HG02981 (cell line): ENCODE measurements around the gene ZNF227.
A peak's percentile ranks its signal among the peaks of the same experiment; 100 is the strongest.
"Not testable (repeated sequence)": the region's sequence is repeated elsewhere in the genome, so short reads cannot be mapped to it uniquely, and the experiment has no call there.

Experiments
- ATAC-seq: cut with Tn5 transposase; IDR thresholded peaks from one replicate; pipeline ENCODE4 v1.9.1; 2021; ENCODE audit warnings: mild to moderate bottlenecking, moderate library complexity; ENCODE audit not compliant: unreplicated experiment

ZNF227 gene

DNA sequence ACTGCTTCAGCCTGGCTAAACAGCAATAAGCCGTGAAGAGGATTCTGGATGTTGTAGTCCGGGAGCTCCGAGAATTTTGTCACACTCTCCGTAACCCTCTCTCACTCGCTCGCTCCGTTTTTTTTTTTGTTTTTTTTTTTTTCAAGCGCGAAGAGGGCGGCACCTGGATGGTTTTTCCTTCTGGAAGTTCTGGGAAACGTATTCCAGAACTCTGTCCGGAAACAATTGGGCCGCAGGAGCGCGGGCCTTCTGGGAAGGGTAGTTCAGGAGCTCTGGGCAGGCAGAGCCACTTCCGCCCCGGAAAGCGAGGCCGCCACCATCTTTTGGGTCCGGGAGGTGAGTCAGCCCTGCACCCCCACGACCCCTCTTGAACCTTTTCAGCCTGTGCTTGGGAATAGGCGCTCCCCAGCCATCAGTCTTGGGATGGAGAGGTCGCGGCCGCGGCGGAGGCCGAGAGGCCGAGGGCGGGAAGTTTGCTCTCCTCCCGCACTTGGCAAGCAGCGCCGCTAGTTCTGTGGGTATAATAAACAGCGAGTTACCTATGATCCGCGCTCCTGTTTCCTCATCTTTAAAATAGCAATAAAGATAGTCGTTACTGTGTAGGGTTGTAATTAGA, at the start of gene ZNF227:
ZNF227 (plus strand) TSS at position 283 of the 616 bp plus-strand sequence. CDS start 5,261 bp downstream, outside the sequence.
- ATAC-seq = peak; percentile 70

DNA sequence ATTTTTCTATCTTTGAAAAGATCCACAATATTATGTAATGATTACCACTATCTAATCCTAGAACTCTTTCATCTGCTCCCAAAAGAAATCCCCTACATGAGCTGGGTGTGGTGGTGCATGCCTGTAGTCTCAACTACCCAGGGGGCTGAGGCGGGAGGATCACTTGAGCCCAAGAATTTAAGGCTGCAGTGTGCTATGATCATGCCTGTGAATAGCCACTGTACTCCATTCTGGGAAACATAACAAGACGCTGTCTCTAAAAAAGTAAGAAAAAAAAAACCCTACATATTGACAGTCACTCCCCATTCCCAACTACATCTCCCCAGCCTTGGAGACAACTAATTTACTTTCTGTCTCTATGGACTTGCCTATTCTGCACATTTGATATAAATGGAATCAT, 48.5 kb upstream of the ZNF227 start:
- no peak for ATAC-seq

DNA sequence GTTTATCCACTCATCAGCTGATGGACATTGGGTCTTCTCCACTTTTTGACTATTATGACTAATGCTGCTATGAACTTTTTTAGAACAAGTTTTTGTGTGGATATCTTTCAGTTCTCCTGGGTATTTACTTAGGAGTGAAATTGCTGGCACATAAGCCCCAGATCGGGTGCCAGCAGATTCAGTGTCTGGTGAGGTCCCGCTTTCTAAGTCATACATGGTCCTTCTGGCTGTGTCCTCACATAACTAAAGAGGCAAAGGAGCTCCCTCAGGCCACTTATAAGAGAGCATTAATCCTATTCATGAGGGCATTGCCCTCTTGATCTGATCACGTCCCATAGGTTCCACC, 48.0 kb upstream of the ZNF227 start:
- no peak for ATAC-seq

DNA sequence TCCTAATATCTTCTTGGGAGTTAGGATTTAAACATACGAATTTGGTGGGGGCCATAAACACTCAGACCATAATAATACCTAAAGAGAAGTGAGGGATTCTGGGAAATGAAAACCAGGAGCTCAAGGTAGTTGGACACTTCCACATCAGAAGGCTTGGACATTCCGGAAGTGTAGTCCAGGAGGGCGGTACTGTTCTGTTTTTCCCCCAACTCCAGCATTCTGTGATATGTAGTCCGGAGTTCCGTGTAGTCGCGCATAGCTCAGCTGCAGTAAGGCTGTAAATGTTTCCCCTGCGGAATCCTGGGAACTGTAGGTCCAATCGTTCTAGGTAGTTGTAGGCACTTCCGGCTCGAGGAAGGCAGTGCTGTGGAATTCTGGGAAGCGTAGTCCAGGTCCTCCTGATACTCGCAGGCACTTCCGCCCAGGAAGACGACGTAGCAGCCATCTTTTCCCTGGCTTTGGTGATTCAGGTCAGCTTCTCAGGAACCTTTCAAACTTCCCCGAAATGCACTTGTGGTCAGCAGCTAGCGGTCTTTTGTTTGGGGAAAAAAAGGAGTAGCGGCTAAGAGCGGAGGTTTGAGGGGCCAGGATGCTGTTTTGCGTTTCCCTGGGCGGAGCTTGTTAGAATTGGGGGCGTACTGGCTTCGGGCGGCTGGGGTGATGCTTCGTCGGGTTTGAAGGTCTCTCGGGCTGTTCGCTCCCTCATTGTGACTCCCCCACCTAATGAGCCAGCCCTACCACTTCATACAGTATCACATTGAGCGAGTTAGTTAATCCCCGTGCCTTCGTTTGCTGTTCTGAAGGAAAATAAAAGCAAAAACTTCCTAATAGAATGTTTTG, 47.4 kb upstream of the ZNF227 start, which contains the start of gene ZNF226:
ZNF226 (plus strand) TSS at position 428 of the 840 bp plus-strand sequence. CDS start 4,981 bp downstream, outside the sequence.
- peak; percentile 75 for ATAC-seq

DNA sequence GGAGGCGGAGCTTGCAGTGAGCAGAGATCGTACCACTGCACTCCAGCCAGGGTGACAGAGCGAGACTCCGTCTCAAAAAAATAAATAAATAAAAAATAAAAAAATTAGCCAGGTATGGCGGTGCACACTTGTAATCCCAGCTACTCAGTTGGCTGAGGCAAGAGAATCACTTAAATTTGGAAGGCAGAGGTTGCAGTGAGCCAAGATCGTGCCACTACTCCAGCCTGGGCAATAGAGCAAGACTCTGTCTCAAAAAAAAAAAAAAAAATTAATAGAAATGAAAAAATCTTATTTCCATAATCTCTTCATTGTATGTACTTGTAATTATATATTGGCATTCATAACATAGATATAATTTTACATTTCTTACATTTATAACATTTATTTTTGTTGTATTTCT, 41.7 kb upstream of the ZNF227 start:
- ATAC-seq = not testable (repeated sequence)

DNA sequence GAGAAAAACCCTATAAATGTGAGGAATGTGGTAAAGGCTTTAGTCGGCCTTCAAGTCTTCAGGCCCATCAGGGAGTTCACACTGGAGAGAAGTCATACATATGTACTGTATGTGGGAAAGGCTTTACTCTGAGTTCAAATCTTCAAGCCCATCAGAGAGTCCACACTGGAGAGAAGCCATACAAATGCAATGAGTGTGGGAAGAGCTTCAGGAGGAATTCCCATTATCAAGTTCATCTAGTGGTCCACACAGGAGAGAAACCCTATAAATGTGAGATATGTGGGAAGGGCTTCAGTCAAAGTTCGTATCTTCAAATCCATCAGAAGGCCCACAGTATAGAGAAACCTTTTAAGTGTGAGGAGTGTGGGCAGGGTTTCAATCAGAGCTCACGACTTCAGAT, 35.7 kb upstream of the ZNF227 start:
- ATAC-seq = no peak

DNA sequence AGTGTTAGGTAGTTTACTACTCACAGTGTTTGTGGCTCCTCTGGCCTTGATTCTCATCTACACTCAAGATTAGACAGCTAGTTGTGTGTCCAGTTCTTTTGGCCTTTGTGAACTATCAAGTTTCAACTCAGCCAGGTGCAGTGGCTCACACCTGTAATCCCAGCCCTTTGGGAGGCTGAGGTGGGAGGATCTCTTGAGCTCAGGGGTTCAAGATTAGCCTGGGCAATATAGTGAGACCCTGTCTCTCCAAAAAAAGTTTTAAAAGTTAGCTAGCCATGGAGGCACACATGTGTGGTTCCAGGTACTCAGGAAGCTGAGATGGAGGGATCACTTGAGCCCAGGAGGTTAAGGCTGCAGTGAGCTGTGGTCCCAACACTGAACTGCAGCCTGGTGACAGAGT, 31.4 kb upstream of the ZNF227 start:
- ATAC-seq = no peak

DNA sequence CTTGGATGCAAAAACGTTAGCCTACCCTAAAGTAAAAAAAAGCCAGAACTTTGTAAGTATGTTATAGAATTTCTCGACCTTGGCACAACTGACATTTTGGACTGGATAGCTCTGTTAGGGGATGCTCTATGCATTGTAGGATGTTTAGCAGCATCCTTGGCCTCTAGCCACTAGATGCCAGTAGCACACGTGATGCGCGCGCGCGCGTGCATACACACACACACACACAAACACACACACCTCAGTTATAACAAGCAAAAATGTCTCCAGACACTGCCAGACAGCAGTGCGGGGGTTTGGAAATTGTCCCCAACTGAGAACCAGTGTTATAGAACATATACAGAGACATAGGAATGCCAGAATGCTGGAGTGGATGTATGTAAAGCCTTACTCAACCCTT, 30.2 kb upstream of the ZNF227 start:
- no peak for ATAC-seq

DNA sequence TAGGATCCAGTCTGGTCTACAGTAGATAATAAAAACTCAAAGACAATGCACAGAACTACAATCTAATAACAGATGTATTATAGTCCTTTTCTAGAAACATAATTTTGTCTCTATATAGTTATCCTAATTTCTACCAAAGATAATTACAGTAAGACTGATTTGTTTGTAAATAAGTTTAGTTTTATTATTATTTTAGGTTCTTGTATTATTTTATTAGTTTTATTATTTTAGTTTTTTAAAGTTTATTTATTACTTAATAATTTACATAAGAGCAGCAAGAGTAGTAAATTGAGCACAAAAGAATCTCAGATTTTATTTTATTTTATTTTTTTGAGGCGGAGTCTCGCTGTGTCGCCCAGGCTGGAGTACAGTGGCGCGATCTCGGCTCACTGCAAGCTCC, 22.3 kb upstream of the ZNF227 start:
- ATAC-seq = no peak

DNA sequence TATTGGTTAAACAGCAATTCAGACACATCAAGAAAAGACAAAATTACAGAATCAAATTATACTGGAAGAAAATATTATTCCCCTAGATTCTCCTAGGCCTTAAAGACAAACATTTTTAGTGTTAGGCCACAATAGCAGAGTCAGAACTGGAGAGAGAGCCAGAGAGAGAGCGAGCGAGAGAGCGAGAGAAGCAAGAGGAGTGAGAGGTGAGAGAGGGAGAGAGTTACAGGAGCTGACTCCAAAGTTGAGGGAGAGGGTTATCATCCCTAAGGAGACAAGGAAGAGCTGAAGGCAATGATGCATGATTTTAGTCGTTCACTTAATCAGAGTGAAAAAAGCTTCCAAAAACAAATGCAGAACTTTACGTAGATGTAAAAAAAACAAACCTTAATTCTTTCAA, 20.2 kb upstream of the ZNF227 start:
- no peak for ATAC-seq

DNA sequence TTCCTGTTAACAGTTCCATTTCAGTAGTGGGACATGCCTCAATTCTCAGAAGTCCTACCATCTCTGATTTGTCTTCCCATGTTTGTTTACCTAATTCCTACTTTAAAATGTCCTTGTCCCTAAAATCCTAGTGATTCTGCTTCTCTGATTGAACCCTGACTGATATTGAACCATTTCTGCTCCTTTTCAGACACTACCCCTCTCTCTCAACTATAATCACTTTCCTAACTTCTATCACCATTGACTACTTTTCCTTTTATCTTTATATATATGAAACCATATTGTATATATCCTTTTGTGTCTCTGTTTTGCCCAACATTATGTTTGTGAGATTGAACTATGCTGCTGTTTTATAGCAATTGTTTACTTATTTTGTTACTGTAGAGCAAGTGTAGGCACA, 15.6 kb upstream of the ZNF227 start:
- no peak for ATAC-seq

DNA sequence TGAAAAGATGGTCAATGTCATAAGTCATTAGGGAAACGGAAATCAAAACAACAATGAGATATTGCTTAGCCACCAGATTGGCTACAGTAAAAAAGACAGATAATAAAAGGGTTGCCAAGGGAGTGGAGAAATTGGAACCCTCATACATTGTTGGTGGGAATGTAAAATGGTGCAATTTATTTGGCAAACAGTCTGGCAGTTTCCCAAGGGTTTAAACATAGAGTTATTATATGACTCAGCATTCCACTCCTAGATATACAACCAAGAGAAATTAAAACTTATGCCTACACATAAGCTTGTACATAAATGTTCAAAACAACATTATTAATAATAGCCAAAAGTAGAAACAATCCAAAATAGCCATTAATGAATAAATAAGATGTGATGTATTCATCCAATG, 9.9 kb upstream of the ZNF227 start:
- ATAC-seq = no peak

DNA sequence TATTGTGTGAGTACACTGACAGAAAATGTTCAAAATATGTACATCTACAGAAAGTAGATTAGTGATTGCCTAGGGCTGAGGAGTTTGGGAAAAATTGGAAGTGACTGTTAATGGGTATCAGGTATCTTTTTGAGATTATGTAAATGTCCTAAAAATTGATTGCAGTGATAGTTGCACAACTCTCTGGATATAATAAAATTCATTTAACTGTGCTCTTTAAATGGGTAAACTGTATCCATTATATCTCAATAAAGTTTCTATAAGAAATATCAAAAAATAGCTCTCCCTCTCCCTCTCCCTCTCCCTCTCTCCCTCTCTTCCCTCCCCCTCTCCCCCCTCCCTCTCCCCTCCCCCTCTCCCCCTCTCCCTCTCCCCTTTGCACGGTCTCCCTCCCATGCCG, 9.4 kb upstream of the ZNF227 start:
- no peak for ATAC-seq

DNA sequence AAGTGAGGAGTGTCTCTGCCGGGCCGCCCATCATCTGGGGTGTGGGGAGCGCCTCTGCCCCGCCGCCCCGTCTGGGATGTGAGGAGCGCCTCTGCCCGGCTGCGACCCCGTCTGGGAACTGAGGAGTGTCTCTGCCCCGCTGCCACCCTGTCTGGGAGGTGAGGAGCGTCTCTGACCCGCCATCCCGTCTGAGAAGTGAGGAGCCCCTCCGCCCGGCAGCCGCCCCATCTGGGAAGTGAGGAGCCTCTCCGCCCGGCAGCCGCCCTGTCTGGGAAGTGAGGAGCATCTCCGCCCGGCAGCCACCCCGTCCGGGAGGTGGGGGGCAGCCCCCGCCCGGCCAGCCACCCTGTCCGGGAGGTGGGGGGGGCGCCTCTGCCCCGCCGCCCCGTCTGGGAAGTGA, 8.5 kb upstream of the ZNF227 start:
- ATAC-seq = not testable (repeated sequence)

DNA sequence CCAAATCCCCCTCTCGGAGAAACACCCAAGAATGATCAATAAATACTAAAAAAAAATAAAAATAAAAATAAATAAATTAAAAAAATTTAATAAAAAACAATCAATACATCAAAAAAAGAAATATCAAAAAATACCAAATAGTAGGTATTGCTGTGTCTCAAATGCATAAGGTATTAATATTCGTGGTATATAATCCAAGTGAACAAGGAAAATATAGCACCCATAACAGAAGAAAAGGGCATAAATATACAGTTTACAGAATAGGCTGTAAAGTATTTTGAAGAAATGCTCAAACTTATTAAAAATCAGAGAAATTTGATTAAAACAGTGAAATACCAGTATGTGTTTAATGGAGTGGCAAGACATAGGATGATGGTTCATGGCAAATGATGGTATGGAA, 7.6 kb upstream of the ZNF227 start:
- no peak for ATAC-seq

DNA sequence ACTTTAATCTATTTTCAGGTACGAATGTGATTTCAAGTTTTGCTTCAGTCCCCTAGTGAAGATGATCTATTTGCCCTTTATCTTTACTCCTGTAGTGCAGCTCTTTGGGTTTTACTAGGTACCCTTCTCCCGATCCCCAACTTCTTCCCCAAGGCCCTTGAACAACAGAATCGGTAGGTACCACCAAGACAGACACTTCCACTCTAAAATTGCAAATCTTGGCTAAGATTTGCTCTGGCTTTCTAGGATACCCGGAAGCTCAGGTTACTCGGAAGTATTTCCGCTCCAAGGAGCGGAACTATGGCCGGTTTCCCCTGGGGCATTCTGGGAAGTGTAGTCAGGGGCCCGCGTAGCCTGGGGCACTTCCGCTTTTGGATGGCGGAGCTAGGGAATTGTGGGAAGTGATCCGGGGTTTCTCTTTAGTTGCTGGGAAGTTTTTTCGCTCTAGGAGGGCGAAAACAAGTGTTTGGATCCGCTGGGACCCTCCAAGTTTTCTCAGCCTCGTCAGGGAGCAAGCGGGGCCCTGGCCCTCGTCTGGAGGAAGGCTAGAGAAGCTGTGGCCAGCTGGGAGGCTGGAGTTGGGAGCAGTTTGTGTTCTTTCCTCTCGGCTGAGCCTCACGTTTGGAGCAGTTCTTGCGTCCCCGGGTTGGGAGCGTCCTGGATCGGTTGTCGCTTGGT, 5.1 kb upstream of the ZNF227 start:
- peak; percentile 85 for ATAC-seq

DNA sequence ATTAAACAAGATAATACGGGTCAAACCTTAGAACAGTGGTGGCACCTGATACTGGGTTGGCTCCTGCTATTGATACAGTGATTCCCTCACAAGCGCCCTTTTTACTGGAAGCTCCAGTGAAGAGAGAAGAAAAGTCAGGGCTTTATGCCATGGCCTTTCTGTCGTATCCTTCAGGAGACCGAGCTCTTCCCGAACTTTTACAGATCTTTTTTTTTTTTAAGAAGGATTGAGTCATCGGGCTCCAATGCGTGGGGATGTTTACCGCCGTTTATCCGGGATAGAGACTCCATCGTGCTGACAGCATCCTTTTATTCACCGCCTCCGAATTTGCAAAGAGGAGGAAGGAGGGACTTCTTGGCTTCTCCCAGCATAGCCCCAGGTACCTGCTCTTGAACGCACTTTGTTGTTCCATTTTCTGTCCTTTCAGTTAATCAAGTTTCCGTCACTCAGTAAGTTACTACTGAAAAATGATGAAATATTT, 574 bp downstream of the ZNF227 start:
- ATAC-seq = peak; percentile 24

DNA sequence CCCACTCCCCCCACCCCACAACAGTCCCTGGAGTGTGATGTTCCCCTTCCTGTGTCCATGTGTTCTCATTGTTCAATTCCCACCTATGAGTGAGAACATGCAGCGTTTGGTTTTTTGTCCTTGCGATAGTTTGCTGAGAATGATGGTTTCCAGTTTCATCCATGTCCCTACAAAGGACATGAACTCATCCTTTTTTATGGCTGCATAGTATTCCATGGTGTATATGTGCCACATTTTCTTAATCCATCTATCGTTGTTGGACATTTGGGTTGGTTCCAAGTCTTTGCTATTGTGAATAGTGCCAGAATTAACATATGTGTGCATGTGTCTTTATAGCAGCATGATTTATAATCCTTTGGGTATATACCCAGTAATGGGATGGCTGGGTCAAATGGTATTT, 7.6 kb downstream of the ZNF227 start:
- ATAC-seq = not testable (repeated sequence)

DNA sequence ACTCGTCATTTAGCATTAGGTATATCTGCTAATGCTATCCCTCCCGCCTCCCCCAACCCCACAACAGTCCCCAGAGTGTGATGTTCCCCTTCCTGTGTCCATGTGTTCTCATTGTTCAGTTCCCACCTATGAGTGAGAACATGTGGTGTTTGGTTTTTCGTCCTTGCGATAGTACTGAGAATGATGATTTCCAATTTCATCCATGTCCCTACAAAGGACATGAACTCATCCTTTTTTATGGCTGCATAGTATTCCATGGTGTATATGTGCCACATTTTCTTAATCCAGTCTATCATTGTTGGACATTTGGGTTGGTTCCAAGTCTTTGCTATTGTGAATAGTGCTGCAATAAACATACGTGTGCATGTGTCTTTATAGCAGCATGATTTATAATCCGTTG, 8.4 kb downstream of the ZNF227 start:
- not testable (repeated sequence) for ATAC-seq

DNA sequence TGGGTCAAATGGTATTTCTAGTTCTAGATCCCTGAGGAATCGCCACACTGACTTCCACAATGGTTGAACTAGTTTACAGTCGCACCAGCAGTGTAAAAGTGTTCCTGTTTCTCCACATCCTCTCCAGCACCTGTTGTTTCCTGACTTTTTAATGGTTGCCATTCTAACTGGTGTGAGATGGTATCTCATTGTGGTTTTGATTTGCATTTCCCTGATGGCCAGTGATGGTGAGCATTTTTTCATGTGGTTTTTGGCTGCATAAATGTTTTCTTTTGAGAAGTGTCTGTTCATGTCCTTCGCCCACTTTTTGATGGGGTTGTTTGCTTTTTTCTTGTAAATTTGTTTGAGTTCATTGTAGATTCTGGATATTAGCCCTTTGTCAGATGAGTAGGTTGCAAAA, 9.0 kb downstream of the ZNF227 start:
- not testable (repeated sequence) for ATAC-seq

DNA sequence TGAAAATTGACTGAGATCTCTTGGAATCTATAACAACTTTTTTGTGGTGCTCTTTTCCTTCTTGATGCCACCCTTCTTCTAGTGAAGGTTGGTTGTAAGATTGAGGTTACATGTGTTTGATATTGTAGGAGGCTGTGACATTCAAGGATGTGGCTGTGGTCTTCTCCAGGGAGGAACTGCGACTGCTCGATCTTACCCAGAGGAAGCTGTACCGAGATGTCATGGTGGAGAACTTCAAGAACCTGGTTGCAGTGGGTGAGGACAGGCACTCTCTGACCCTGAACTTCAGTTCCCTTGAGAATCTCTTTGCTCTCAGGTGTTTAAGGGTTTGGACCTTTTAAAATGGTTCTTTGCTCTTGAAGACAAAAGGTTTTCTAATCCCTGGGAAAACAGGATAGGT, 16.0 kb downstream of the ZNF227 start:
- ATAC-seq = no peak

DNA sequence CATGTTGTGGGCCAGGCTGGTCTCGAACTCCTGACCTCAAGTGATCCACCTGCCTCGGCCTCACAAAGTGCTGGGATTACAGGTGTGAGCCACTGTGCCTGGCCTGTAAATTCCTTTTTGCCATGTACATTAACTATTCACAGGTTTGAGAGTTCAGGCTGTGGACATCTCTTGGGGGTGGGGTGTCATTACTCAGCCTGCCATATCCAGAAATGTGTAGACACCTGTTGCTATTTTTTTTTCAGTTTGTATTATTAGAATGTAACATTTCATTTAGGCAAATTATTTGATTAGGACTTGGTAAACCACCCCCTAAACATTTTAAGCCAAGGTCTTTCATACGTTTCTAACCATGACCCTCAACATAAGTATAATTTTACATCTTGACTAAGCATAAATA, 20.5 kb downstream of the ZNF227 start:
- no peak for ATAC-seq
